CD4-positive, alpha-beta T cell (primary cell): Measurements from ENCODE around the gene PHF2. TPM values are rescaled to one million over a fixed set of nuclear protein-coding genes. Genes with fewer than 3 reads are reported as not detected.

Source experiments
- ATAC-seq: fragments of 200-7000 bp; cut with Tn5 transposase; one replicate; pipeline ENCODE4 v1.10.0; 2022; ENCODE audit warnings: mild to moderate bottlenecking; ENCODE audit not compliant: poor library complexity
- CTCF ChIA-PET: fragments of 350-600 bp; sonication (Branson Sonifier 250); formaldehyde crosslinking; loops from one replicate; lab custom pipeline; 2021; ENCODE audit warnings: antibody characterized with exemption, inconsistent platforms; lab: Charles Lee
- POLR2A ChIA-PET: fragments of 350-600 bp; sonication (Branson Sonifier 250); formaldehyde crosslinking; loops from one replicate; lab custom pipeline; 2021; ENCODE audit warnings: antibody characterized with exemption, inconsistent platforms; lab: Charles Lee
- DNase-seq, 14 experiments: peaks; one replicate each; pipeline ENCODE4 v3.0.0-alpha.2; 2013 to 2020; ENCODE audit warnings: mixed read lengths in 2 of 14
- H3K27ac ChIP-seq, 2 donors: one replicate each; pipeline versions ENCODE4 v1.5.1 to v1.7.0; 2013; ENCODE audit warnings: low read length in 2 of 2, low read depth in 1 of 2, mild to moderate bottlenecking in 1 of 2
- H3K27me3 ChIP-seq, 2 experiments: 1 replicate in 1 of 2; 2 replicates in 1 of 2; pipeline versions ENCODE4 v1.6.1 to v1.7.0; 2013; ENCODE audit warnings: low read length in 2 of 2, control low read depth in 1 of 2, mild to moderate bottlenecking in 1 of 2, moderate library complexity in 1 of 2; ENCODE audit not compliant: insufficient read depth in 2 of 2, control insufficient read depth in 1 of 2
- H3K36me3 ChIP-seq: one replicate; pipeline ENCODE4 v1.6.1; 2013; ENCODE audit warnings: low read length, control low read depth; ENCODE audit not compliant: insufficient read depth
- H3K4me1 ChIP-seq: one replicate; pipeline ENCODE4 v1.6.1; 2013; ENCODE audit warnings: low read length, control low read depth; ENCODE audit not compliant: insufficient read depth
- H3K4me3 ChIP-seq: one replicate; pipeline ENCODE4 v1.5.1; 2013; ENCODE audit warnings: mild to moderate bottlenecking, low read length, moderate library complexity
- H3K9me3 ChIP-seq, 2 experiments: 1 replicate in 1 of 2; 2 replicates in 1 of 2; pipeline versions ENCODE4 v1.6.1 to v1.7.0; 2013; ENCODE audit warnings: low read length in 2 of 2, mild to moderate bottlenecking in 2 of 2, control low read depth in 1 of 2, moderate library complexity in 1 of 2; ENCODE audit not compliant: control insufficient read depth in 1 of 2, insufficient read depth in 1 of 2
- H3K27ac Mint-ChIP-seq: one replicate; pipeline ENCODE4 v1.8.0; 2020; ENCODE audit warnings: mixed read lengths
- H3K27me3 Mint-ChIP-seq: one replicate; pipeline ENCODE4 v1.8.0; 2021; ENCODE audit warnings: mixed read lengths
- H3K36me3 Mint-ChIP-seq: one replicate; pipeline ENCODE4 v1.8.0; 2021; ENCODE audit warnings: low read depth, mixed read lengths
- H3K4me1 Mint-ChIP-seq: one replicate; pipeline ENCODE4 v1.8.0; 2021; ENCODE audit warnings: low read depth, mixed read lengths
- H3K4me3 Mint-ChIP-seq: one replicate; pipeline ENCODE4 v1.8.0; 2020; ENCODE audit warnings: mild to moderate bottlenecking, mixed read lengths
- H3K9me3 Mint-ChIP-seq: one replicate; pipeline ENCODE4 v1.8.0; 2020; ENCODE audit warnings: mixed read lengths
- CTCF ChIP-seq: fragments of 200-600 bp; IDR thresholded peaks from one replicate; pipeline ENCODE4 v1.8.0; 2022; ENCODE audit warnings: antibody characterized with exemption, mild to moderate bottlenecking
- intact Hi-C, 2 experiments: fragments of 100-400 bp; cut with DNase I in 1 of 2; cut with micrococcal nuclease in 1 of 2; formaldehyde crosslinking; loops; one replicate each; pipeline versions ENCODE4 v1.15.1 to v1.9.0; 2023 to 2025; cut with DNase I, micrococcal nuclease
- total RNA-seq, 174 experiments: library from RNA in 2 of 174; stranded (reverse) in 2 of 174; gene quantifications; one replicate each; pipeline ENCODE4 v1.2.3 and lab custom pipeline; 2021 to 2026

PHF2 gene
- total RNA-seq, 2 experiments from 2014 or later, result 27.3 to 28.8 TPM

GRCh38 chr9:93568169-93568568 lies 8.2 kb upstream of the PHF2 start:
- no peak for DNase-seq
- no peak overlapping the region for H3K27ac ChIP-seq
- POLR2A ChIA-PET, result no interaction called here

GRCh38 chr9:93569621-93570174 lies 6.7 kb upstream of the PHF2 start:
- Histone ChIP-seq H3K27ac (no peak overlapping the region), H3K27me3 (no peaks in the 10 kb centered on the region), H3K4me3 (no peak overlapping the region), H3K36me3 (peaks cover under 1% of the 10 kb centered on the region), H3K9me3 (no peaks in the 10 kb centered on the region), H3K4me1 (peaks cover 23% of the 10 kb centered on the region)
- Mint-ChIP-seq H3K4me1 (peaks cover 18% of the 10 kb centered on the region), H3K9me3 (no peaks in the 10 kb centered on the region), H3K27ac (no peak overlapping the region), H3K4me3 (no peak overlapping the region), H3K27me3 (no peaks in the 10 kb centered on the region), H3K36me3 (peaks cover 8% of the 10 kb centered on the region)
- no peak for DNase-seq
- ChIA-PET CTCF (no interaction called here), POLR2A (no interaction called here)
- intact Hi-C loops, result loop anchor here (5.0 to 10.0 kb wide), 8 partner anchors 405 to 1452 kb away; partner anchors contain the start of genes CENPP (in 2 of the 2), NOL8 (in 2 of the 2), IARS1 (in 1 of the 2) and SPTLC1 (in 1 of the 2)
- no peak for TF ChIP-seq CTCF
- ATAC-seq, result no peak

More at GRCh38 chr9:93568169-93568568, 8.2 kb upstream of the PHF2 start:
- no peak overlapping the region for H3K4me3 Mint-ChIP-seq
- no peak for ATAC-seq
- H3K4me1 ChIP-seq, result peaks cover 19% of the 10 kb centered on the region
- no peak for TF ChIP-seq CTCF
- intact Hi-C loops, result loop anchor here (5.0 to 10.0 kb wide), 8 partner anchors 403 to 1451 kb away; partner anchors contain the start of genes CENPP (in 1 of the 2), IARS1 (in 1 of the 2), NOL8 (in 1 of the 2) and SPTLC1 (in 1 of the 2)
- H3K27me3 ChIP-seq, result no peaks in the 10 kb centered on the region
- CTCF ChIA-PET, result no interaction called here
- no peak overlapping the region for H3K4me3 ChIP-seq
- H3K9me3 ChIP-seq, result no peaks in the 10 kb centered on the region
- no peaks in the 10 kb centered on the region for H3K9me3 Mint-ChIP-seq
- peaks cover 10% of the 10 kb centered on the region for H3K4me1 Mint-ChIP-seq
- peaks cover 22% of the 10 kb centered on the region for H3K36me3 Mint-ChIP-seq
- peaks cover 12% of the 10 kb centered on the region for H3K36me3 ChIP-seq
- H3K27ac Mint-ChIP-seq, result peak overlapping the region; percentile 90
- no peaks in the 10 kb centered on the region for H3K27me3 Mint-ChIP-seq

DNA sequence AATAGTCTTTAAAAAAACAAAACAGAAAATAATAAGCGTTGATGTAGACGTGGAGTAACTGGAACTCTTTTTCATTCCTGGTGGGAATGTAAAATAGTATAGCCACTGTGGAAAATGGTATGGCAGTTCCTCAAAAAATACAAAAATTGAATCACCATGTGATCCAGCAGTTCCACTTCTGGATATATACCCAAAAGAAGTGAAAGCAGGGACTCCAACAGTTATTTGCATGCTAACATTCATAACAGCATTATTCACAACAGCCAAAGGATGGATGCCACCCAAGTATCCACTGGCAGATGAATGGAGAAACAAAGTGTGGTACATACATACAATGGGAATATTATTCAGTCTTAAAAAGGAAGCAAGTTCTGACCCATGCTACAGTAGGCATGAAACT lies 4.2 kb upstream of the PHF2 start:
- ChIA-PET CTCF (no interaction called here), POLR2A (no interaction called here)
- TF ChIP-seq CTCF, result no peak
- Mint-ChIP-seq H3K27me3 (no peaks in the 10 kb centered on the region), H3K9me3 (no peaks in the 10 kb centered on the region), H3K4me3 (peak overlapping the region; percentile 52), H3K36me3 (peaks cover 6% of the 10 kb centered on the region), H3K27ac (peak overlapping the region; percentile 16), H3K4me1 (peaks cover 22% of the 10 kb centered on the region)
- intact Hi-C loops, result loop anchor here in 1 of 2 experiments (10.0 kb wide), 1 partner anchor 1247 kb away; the partner anchor contains the start of genes CENPP and NOL8
- no peak overlapping the region for H3K27ac ChIP-seq
- no peaks in the 10 kb centered on the region for H3K36me3 ChIP-seq
- no peak overlapping the region for H3K4me3 ChIP-seq
- no peaks in the 10 kb centered on the region for H3K27me3 ChIP-seq
- DNase-seq (no peak), ATAC-seq (no peak)
- H3K4me1 ChIP-seq, result peaks cover 24% of the 10 kb centered on the region
- no peaks in the 10 kb centered on the region for H3K9me3 ChIP-seq
